ENCODE measurements around the gene LTA4H. TPM values are rescaled to one million over a fixed set of nuclear protein-coding genes. Genes with fewer than 3 reads are reported as not detected.

LTA4H gene
- total RNA-seq, 1 donor from 2014 or later: 85.5 TPM

DNA sequence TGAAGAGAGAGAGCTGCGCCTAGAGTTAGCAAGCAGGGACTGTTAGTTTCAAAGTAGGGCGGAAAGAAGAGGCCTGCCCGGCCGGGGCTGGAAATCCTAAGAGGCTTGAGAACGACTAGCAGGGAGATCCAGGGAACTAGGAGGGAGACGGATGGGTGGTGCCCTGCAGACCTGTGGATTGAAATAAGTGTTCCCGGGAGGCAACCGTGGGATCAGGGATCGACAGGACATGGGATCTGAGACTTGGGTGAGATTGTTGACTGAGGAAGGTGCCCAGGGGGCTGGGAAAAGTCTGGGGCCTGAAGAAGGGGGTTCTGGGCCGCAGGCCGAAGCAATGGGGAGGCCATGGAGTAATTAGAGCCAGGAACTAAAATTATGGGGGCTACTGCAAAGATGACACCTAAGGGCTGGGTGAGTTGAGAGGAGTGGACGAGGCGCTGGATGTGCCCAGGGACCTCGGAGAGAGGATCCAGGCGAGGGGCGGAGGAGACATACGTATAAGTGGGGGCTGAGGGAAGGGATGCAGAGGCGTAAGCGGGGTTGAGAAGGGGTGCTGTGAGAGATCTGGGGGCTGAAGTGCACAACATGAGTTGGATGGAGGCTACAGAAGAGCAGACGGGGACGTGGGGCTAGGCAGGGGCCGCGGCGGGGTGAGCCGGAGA is 635 bp downstream of the LTA4H start:
- no peak overlapping the region for H3K4me3 Mint-ChIP-seq
- peak; percentile 9 for DNase-seq (ENCODE audit: low read depth, low spot score)
- H3K4me1 Mint-ChIP-seq: peaks cover 4% of the 10 kb centered on the region
- H3K27ac Mint-ChIP-seq (ENCODE audit: unreplicated experiment): no peak overlapping the region
- H3K36me3 Mint-ChIP-seq (ENCODE audit: low read depth): no peaks in the 10 kb centered on the region
- TF ChIP-seq, protein P1, sequence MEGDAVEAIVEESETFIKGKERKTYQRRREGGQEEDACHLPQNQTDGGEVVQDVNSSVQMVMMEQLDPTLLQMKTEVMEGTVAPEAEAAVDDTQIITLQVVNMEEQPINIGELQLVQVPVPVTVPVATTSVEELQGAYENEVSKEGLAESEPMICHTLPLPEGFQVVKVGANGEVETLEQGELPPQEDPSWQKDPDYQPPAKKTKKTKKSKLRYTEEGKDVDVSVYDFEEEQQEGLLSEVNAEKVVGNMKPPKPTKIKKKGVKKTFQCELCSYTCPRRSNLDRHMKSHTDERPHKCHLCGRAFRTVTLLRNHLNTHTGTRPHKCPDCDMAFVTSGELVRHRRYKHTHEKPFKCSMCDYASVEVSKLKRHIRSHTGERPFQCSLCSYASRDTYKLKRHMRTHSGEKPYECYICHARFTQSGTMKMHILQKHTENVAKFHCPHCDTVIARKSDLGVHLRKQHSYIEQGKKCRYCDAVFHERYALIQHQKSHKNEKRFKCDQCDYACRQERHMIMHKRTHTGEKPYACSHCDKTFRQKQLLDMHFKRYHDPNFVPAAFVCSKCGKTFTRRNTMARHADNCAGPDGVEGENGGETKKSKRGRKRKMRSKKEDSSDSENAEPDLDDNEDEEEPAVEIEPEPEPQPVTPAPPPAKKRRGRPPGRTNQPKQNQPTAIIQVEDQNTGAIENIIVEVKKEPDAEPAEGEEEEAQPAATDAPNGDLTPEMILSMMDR (conservative IDR thresholded peaks at IDR 0.05): no peak
- no peaks in the 10 kb centered on the region for H3K9me3 Mint-ChIP-seq
- H3K27me3 Mint-ChIP-seq (ENCODE audit: low read depth): no peaks in the 10 kb centered on the region

DNA sequence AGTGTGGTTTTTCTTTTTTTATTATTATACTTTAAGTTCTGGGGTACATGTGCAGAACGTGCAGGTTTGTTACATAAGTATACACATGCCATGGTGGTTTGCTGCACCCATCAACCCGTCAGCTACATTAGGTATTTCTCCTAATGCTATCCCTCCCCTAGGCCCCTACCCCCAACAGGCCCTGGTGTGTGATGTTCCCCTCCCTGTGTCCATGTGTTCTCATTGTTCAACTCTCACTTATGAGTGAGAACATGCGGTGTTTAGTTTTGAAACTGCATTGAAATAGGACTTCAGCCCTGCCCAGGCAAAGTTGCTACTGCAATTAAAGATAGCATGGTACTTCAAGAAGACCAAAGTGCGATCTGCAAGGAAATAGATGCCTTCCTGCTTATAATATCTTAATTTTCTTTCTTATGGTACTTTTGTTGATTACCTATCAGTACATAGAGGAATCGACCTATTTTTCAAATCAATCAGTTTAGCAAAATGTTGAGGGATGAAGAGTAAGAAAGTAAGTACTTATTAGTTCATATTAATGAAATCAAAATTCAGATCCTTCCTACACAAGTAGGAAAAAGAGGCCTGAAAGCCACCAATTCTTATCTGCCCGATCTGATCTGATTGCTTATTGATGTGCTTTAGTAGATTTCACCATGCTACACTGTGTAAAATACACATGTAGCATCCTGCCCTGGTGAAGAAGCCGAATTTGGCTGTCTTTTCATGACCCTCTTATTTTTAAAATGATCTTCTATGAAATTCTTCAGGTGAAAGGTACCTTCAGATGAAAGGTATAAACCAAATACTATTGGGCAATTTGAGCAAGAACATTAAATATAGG is 1.6 kb downstream of the LTA4H start:
- TF ChIP-seq, protein P1 (conservative IDR thresholded peaks at IDR 0.05): no peak
- H3K27me3 Mint-ChIP-seq (ENCODE audit: low read depth): no peaks in the 10 kb centered on the region
- no peak overlapping the region for H3K4me3 Mint-ChIP-seq
- H3K4me1 Mint-ChIP-seq: peaks cover 4% of the 10 kb centered on the region
- no peaks in the 10 kb centered on the region for H3K9me3 Mint-ChIP-seq
- H3K27ac Mint-ChIP-seq (ENCODE audit: unreplicated experiment): no peak overlapping the region
- DNase-seq (ENCODE audit: low read depth, low spot score): no peak
- H3K36me3 Mint-ChIP-seq (ENCODE audit: low read depth): no peaks in the 10 kb centered on the region

DNA sequence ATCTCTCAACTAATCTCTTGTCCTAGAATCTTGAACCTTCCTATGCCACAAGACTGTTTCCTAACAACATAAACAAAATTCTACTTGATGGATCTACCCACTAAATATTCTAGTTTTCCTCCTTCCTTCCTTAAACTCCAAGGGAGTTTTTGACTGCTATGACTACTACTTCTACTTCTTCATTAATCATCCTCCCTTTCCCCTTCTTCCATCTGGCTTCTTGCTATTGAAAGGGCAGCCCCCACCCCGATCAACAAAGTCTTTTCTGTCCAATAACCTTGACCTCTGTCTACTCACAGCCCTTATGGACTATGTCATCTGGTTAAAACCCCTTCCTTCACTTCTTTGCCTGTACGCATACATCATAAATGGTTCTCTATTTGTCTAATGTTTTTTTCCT is 5.6 kb downstream of the LTA4H start:
- DNase-seq (ENCODE audit: low read depth, low spot score): no peak
- TF ChIP-seq, protein P1 (conservative IDR thresholded peaks at IDR 0.05): no peak
- Mint-ChIP-seq H3K27me3 (ENCODE audit: low read depth) (no peaks in the 10 kb centered on the region), H3K4me3 (no peak overlapping the region), H3K27ac (ENCODE audit: unreplicated experiment) (peak overlapping the region; percentile 15), H3K9me3 (no peaks in the 10 kb centered on the region), H3K4me1 (peaks cover 4% of the 10 kb centered on the region), H3K36me3 (ENCODE audit: low read depth) (no peaks in the 10 kb centered on the region)

DNA sequence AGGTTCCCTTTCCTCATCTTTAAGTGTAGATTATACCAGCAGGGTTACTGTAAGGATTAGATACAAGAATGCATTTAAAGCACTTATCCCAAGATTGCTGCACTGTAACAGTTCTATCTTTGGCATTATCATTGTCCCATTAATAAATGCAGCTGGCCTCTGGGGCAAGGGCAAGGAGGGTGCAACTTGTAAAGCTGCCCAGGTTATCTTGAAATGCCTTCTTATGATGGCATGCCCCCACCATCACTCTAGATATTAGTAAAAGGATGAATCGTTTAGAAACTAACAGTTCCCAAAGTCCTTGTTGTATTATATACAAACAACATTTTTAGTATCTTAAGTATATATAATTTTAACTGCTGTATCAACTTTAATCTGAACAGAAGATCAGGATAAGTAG is 6.8 kb downstream of the LTA4H start:
- TF ChIP-seq, protein P1 (conservative IDR thresholded peaks at IDR 0.05): no peak
- Mint-ChIP-seq H3K4me1 (peaks cover 4% of the 10 kb centered on the region), H3K4me3 (no peak overlapping the region), H3K27me3 (ENCODE audit: low read depth) (no peaks in the 10 kb centered on the region), H3K9me3 (no peaks in the 10 kb centered on the region), H3K36me3 (ENCODE audit: low read depth) (no peaks in the 10 kb centered on the region), H3K27ac (ENCODE audit: unreplicated experiment) (no peak overlapping the region)
- no peak for DNase-seq (ENCODE audit: low read depth, low spot score)

DNA sequence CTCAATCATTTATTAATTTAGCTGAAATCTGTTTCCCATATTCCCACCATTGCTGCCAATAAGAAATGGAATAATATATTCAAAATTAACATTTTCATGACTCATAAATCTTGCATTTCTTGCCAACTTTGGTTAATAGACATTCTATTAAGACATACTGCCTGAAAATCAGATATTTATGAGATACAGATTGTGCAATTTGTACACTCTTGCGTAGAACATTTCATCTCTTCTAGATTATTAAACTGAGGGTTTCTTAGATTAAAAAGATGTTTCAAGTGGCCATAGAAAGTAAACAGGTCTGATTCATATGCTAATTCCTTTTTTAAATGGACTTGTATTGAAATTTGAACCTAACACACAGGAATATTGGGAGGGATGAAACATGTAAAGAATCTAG is 9.1 kb downstream of the LTA4H start:
- TF ChIP-seq, protein P1 (conservative IDR thresholded peaks at IDR 0.05): no peak
- no peaks in the 10 kb centered on the region for H3K4me1 Mint-ChIP-seq
- no peak overlapping the region for H3K4me3 Mint-ChIP-seq
- H3K27ac Mint-ChIP-seq (ENCODE audit: unreplicated experiment): no peak overlapping the region
- DNase-seq (ENCODE audit: low read depth, low spot score): no peak
- no peaks in the 10 kb centered on the region for H3K36me3 Mint-ChIP-seq (ENCODE audit: low read depth)
- no peaks in the 10 kb centered on the region for H3K27me3 Mint-ChIP-seq (ENCODE audit: low read depth)
- no peaks in the 10 kb centered on the region for H3K9me3 Mint-ChIP-seq
